ENCODE results near the gene MORC2.

Gene MORC2

DNA sequence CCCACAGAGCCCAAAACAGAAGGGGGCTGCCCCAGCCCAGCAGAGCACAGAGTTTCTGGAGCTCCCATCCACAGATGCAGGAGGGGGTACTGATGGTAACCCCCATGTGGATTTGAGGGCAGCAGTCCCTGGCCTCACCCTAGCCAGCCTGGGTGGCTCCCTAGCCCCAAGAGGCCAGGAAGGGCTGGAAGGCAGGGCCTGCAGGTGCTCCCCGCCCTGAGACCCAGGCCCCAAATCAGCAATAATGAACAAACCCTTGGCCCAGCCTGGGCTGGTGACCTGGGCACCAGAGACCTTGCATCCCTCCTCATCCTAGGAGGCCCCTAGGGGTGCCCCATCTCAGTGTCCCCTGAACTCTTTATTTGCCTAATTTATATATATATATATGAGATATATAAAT is 61.6 kb downstream of the MORC2 start:
- no peak for DNase-seq (ENCODE audit: extremely low spot score)
- ChIA-PET CTCF (interaction anchor here (0.6 kb wide), 2 partner anchors 16 to 50 kb away, joined by 4 read pairs; no protein-coding TSS in a partner anchor), POLR2A (no interaction called here)
- no peak for TF ChIP-seq TARDBP (IDR thresholded peaks at IDR 0.05)
- TF ChIP-seq SUZ12 (IDR thresholded peaks at IDR 0.05): no peak
- no peak for TF ChIP-seq CTBP1 (IDR thresholded peaks at IDR 0.05; ENCODE audit: borderline replicate concordance)
- TF ChIP-seq LEF1 (IDR thresholded peaks at IDR 0.05; ENCODE audit: borderline replicate concordance): no peak
- TF ChIP-seq HDGF (IDR thresholded peaks at IDR 0.05; ENCODE audit: borderline replicate concordance): no peak
- no peak for TF ChIP-seq FOXA1 (IDR thresholded peaks at IDR 0.05)
- no peak for TF ChIP-seq L3MBTL2 (conservative IDR thresholded peaks at IDR 0.05)
- TF ChIP-seq, protein P1, sequence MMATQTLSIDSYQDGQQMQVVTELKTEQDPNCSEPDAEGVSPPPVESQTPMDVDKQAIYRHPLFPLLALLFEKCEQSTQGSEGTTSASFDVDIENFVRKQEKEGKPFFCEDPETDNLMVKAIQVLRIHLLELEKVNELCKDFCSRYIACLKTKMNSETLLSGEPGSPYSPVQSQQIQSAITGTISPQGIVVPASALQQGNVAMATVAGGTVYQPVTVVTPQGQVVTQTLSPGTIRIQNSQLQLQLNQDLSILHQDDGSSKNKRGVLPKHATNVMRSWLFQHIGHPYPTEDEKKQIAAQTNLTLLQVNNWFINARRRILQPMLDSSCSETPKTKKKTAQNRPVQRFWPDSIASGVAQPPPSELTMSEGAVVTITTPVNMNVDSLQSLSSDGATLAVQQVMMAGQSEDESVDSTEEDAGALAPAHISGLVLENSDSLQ (IDR thresholded peaks at IDR 0.05): no peak
- TF ChIP-seq NFRKB (IDR thresholded peaks at IDR 0.05): no peak
- TF ChIP-seq BHLHE40 (IDR thresholded peaks at IDR 0.05; ENCODE audit: borderline replicate concordance): no peak
- no peak for TF ChIP-seq ARNT (IDR thresholded peaks at IDR 0.05)
- no peak for TF ChIP-seq FOXK2 (IDR thresholded peaks at IDR 0.05)
- TF ChIP-seq SP1 (IDR thresholded peaks at IDR 0.05): no peak
- no peak for TF ChIP-seq ZNF384 (IDR thresholded peaks at IDR 0.05)
- TF ChIP-seq FOXM1 (IDR thresholded peaks at IDR 0.05; ENCODE audit: borderline replicate concordance): no peak
- no peak for TF ChIP-seq ELF4 (IDR thresholded peaks at IDR 0.05)

DNA sequence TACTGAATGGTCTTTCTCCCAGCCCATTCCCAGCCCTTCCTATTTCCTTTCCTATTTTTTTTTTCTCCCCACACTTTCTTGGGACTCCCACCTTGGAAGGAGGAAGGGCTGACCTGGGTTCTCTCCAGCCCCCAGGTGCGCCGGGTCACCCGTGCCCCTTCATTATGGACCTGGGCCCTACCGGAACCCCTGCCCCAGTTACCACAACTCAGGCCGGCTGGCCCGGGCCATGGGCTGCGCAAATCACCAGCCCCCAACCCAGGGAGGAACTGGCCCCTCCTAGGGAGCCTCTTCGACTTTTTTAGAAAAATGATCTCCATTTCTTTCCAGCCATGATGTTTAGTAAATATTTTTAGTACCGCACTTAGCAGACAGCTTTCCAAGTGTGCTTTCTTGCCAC is 62.2 kb downstream of the MORC2 start:
- no peak for DNase-seq (ENCODE audit: extremely low spot score)
- CTCF ChIA-PET: interaction anchor here (0.6 kb wide), 2 partner anchors 16 to 50 kb away, joined by 4 read pairs; no protein-coding TSS in a partner anchor
- TF ChIP-seq CTBP1 (IDR thresholded peaks at IDR 0.05; ENCODE audit: borderline replicate concordance) (no peak), FOXK2 (IDR thresholded peaks at IDR 0.05) (no peak), FOXA1 (IDR thresholded peaks at IDR 0.05) (no peak), SUZ12 (IDR thresholded peaks at IDR 0.05) (no peak), L3MBTL2 (conservative IDR thresholded peaks at IDR 0.05) (no peak), HDGF (IDR thresholded peaks at IDR 0.05; ENCODE audit: borderline replicate concordance) (no peak), ELF4 (IDR thresholded peaks at IDR 0.05) (no peak), ZNF384 (IDR thresholded peaks at IDR 0.05) (no peak)
- TF ChIP-seq, protein P1 (IDR thresholded peaks at IDR 0.05): no peak
- POLR2A ChIA-PET: no interaction called here

DNA sequence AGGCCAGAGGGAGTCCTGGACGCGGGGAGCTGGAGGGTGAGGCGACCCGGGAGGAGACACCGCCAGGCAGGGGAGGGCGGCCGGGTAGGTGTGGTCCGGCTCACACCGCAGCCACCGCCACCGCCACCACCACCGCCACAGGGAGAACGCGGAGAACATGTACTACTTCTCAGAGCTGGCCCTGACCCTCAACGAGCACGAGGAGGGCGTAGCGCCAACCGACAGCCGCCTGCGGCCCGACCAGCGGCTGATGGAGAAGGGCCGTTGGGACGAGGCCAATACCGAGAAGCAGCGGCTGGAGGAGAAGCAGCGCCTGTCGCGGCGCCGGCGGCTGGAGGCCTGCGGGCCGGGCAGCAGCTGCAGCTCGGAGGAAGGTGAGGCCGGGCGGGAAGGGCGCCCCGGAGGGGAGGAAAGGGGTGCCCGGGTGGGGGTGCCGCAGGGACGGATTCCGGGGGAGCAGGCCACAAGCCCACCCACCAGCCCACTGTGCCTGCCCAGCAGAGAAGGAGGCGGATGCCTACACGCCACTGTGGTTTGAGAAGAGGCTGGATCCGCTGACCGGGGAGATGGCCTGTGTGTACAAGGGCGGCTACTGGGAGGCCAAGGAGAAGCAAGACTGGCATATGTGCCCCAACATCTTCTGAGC is 62.8 kb downstream of the MORC2 start:
- DNase-seq (ENCODE audit: extremely low spot score): no peak
- ChIA-PET POLR2A (interaction anchor here (0.6 kb wide), 1 partner anchor 82 kb away, joined by 3 read pairs; no protein-coding TSS in a partner anchor), CTCF (no interaction called here)
- no peak for TF ChIP-seq HDGF (IDR thresholded peaks at IDR 0.05; ENCODE audit: borderline replicate concordance)
- no peak for TF ChIP-seq ARNT (IDR thresholded peaks at IDR 0.05)
- no peak for TF ChIP-seq BHLHE40 (IDR thresholded peaks at IDR 0.05; ENCODE audit: borderline replicate concordance)
- TF ChIP-seq, protein P1 (IDR thresholded peaks at IDR 0.05): no peak
- no peak for TF ChIP-seq FOXM1 (IDR thresholded peaks at IDR 0.05; ENCODE audit: borderline replicate concordance)
- TF ChIP-seq ELF4 (IDR thresholded peaks at IDR 0.05): no peak
- TF ChIP-seq FOXA1 (IDR thresholded peaks at IDR 0.05): no peak
- TF ChIP-seq TARDBP (IDR thresholded peaks at IDR 0.05): no peak
- TF ChIP-seq ZNF384 (IDR thresholded peaks at IDR 0.05): no peak

DNA sequence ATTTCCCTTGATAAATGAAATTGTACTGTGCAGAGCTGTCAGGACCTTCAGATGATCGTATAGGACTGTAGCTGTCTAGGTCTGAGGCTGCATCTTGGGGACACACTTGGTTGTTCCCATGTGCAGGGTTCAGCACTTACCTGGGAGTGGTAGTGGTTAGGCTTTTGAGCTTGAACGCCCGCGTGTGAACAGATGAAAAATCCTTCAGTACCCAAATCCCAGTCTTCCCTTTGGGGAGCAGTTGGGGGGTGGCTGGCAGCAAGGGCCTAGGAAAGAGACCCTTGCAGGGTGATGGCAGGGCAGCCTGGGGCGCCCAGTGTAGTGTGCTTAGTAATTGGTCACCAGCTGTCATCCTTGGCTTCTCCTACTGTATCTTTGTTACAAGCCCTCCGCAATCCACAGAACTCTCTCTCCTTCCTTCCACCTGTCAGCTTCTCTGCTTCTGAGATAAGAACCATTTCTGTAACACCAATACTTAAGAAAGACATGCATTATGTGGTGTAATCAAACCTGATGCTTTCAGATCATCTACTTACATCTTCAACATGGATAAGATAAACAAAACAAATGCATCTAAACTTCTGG is 64.6 kb downstream of the MORC2 start:
- POLR2A ChIA-PET: no interaction called here
- no peak for DNase-seq (ENCODE audit: extremely low spot score)
- CTCF ChIA-PET: interaction anchor here (1.0 kb wide), 1 partner anchor 16 kb away, joined by 3 read pairs; no protein-coding TSS in a partner anchor
- no peak for TF ChIP-seq SP1 (IDR thresholded peaks at IDR 0.05)
- TF ChIP-seq LEF1 (IDR thresholded peaks at IDR 0.05; ENCODE audit: borderline replicate concordance): no peak
- no peak for TF ChIP-seq FOXK2 (IDR thresholded peaks at IDR 0.05)
- TF ChIP-seq FOXA1 (IDR thresholded peaks at IDR 0.05): no peak
- no peak for TF ChIP-seq ELF4 (IDR thresholded peaks at IDR 0.05)
- no peak for TF ChIP-seq FOXM1 (IDR thresholded peaks at IDR 0.05; ENCODE audit: borderline replicate concordance)
- TF ChIP-seq NFRKB (IDR thresholded peaks at IDR 0.05): no peak
- TF ChIP-seq ZNF384 (IDR thresholded peaks at IDR 0.05): no peak
- no peak for TF ChIP-seq CTBP1 (IDR thresholded peaks at IDR 0.05; ENCODE audit: borderline replicate concordance)

DNA sequence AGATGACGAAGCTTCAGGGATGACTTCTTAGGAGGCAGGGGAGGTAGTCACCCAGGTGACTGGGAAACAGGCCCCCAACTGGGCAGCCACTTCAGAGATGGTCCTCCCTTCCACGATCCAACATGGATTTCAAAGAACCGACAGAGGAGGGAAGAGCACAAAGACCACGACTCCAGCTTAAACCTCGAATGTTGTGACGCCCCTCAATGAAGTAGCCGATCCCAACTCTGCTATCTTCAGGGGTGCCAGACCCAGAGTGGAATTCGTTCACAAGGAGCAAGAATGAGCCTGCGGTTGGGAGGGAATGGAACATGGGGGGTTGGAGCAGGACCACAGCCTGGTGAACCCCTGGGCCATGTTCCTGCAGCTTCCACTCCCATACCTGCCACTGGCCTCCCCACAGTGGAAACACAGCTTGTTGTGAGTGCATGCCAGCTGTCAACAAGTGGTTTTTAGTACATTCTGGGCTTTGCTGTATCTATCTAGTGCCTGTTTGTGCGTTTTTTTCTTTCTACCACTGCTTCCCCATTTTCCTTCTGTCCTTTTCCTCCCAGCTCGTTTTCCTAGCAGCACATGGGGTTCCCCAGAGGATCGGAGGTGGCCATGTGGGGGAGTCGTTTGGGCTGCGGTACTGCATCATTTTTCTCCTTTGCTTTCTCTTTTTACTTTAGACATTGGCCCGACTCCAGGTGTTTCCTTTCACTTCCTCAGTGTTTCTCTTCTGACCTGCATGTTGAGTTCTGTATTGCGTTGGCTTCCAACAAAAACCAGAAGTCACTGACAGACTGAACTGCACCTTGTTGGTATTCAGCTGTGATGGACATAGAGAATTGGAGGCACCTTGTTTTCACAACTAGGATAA is 65.8 kb downstream of the MORC2 start:
- TF ChIP-seq FOXM1 (IDR thresholded peaks at IDR 0.05; ENCODE audit: borderline replicate concordance) (no peak), ARNT (IDR thresholded peaks at IDR 0.05) (no peak), FOXK2 (IDR thresholded peaks at IDR 0.05) (no peak), FOXA1 (IDR thresholded peaks at IDR 0.05) (no peak), L3MBTL2 (conservative IDR thresholded peaks at IDR 0.05) (no peak), SUZ12 (IDR thresholded peaks at IDR 0.05) (no peak), TARDBP (IDR thresholded peaks at IDR 0.05) (no peak), ZNF384 (IDR thresholded peaks at IDR 0.05) (no peak), HDGF (IDR thresholded peaks at IDR 0.05; ENCODE audit: borderline replicate concordance) (no peak), ELF4 (IDR thresholded peaks at IDR 0.05) (no peak), CTBP1 (IDR thresholded peaks at IDR 0.05; ENCODE audit: borderline replicate concordance) (no peak), LEF1 (IDR thresholded peaks at IDR 0.05; ENCODE audit: borderline replicate concordance) (no peak), SP1 (IDR thresholded peaks at IDR 0.05) (no peak), NFRKB (IDR thresholded peaks at IDR 0.05) (no peak), BHLHE40 (IDR thresholded peaks at IDR 0.05; ENCODE audit: borderline replicate concordance) (no peak)
- TF ChIP-seq, protein P1 (IDR thresholded peaks at IDR 0.05): no peak
- POLR2A ChIA-PET: no interaction called here
- CTCF ChIA-PET: no interaction called here
- DNase-seq (ENCODE audit: extremely low spot score): no peak

Measured in HEK293T (cell line).